H9 (cell line): ENCODE data around the gene SLC24A3. TPM values are rescaled to one million over a fixed set of nuclear protein-coding genes. Genes with fewer than 3 reads are reported as not detected.

ENCODE experiments used
- DNase-seq: peaks from one replicate; pipeline ENCODE4 v3.0.0-alpha.2; 2017
- H2AFZ ChIP-seq: one replicate; pipeline ENCODE4 v1.6.1; 2013; ENCODE audit warnings: mild to moderate bottlenecking, low read length, control low read depth, moderate library complexity
- H2AK5ac ChIP-seq: 2 replicates; pipeline ENCODE4 v1.6.1; 2013; ENCODE audit warnings: low read length, control low read depth, mixed read lengths; ENCODE audit not compliant: insufficient read length
- H2BK120ac ChIP-seq: one replicate; pipeline ENCODE4 v1.6.1; 2013; ENCODE audit warnings: low read depth, mild to moderate bottlenecking, low read length, control low read depth, inconsistent platforms; ENCODE audit not compliant: poor library complexity, severe bottlenecking
- H2BK12ac ChIP-seq: 2 replicates; pipeline ENCODE4 v1.6.1; 2013; ENCODE audit warnings: low read length, control low read depth, mixed read lengths, low read depth; ENCODE audit not compliant: insufficient read length
- H2BK15ac ChIP-seq: 2 replicates; pipeline ENCODE4 v1.6.1; 2013; ENCODE audit warnings: low read depth, low read length, control low read depth
- H2BK20ac ChIP-seq: one replicate; pipeline ENCODE4 v1.6.1; 2013; ENCODE audit warnings: low read depth, mild to moderate bottlenecking, low read length, control low read depth, inconsistent platforms; ENCODE audit not compliant: poor library complexity, severe bottlenecking
- H2BK5ac ChIP-seq: 2 replicates; pipeline ENCODE4 v1.6.1; 2013; ENCODE audit warnings: low read length, control low read depth, mixed read lengths; ENCODE audit not compliant: insufficient read length
- H3K14ac ChIP-seq: 2 replicates; pipeline ENCODE4 v1.6.1; 2013; ENCODE audit warnings: low read length, control low read depth; ENCODE audit not compliant: insufficient read depth
- H3K18ac ChIP-seq: 2 replicates; pipeline ENCODE4 v1.6.1; 2013; ENCODE audit warnings: low read depth, mild to moderate bottlenecking, mixed read lengths, low read length, control low read depth; ENCODE audit not compliant: insufficient read length
- H3K23ac ChIP-seq: 2 replicates; pipeline ENCODE4 v1.6.1; 2013; ENCODE audit warnings: low read length, control low read depth, mixed read lengths, low read depth; ENCODE audit not compliant: insufficient read length
- H3K23me2 ChIP-seq: 2 replicates; pipeline ENCODE4 v1.6.1; 2013; ENCODE audit warnings: low read depth, mild to moderate bottlenecking, mixed read lengths, low read length, control low read depth; ENCODE audit not compliant: insufficient read length, poor library complexity, severe bottlenecking
- H3K27ac ChIP-seq: 2 replicates; pipeline ENCODE4 v1.5.1; 2013; ENCODE audit warnings: low read length, control low read depth, mixed read lengths, low read depth; ENCODE audit not compliant: insufficient read length
- H3K27me3 ChIP-seq: 2 replicates; pipeline ENCODE4 v1.6.1; 2013; ENCODE audit warnings: low read length, control low read depth, inconsistent platforms; ENCODE audit not compliant: insufficient read depth
- H3K4ac ChIP-seq: 2 replicates; pipeline ENCODE4 v1.6.1; 2013; ENCODE audit warnings: low read depth, mild to moderate bottlenecking, control low read depth, inconsistent platforms, low read length, moderate library complexity
- H3K4me1 ChIP-seq: 2 replicates; pipeline ENCODE4 v1.6.1; 2013; ENCODE audit warnings: low read length, control low read depth, inconsistent platforms; ENCODE audit not compliant: insufficient read depth
- H3K4me2 ChIP-seq: 2 replicates; pipeline ENCODE4 v1.6.1; 2013; ENCODE audit warnings: low read length, control low read depth, mixed read lengths; ENCODE audit not compliant: insufficient read length, insufficient read depth
- H3K56ac ChIP-seq: 2 replicates; pipeline ENCODE4 v1.6.1; 2013; ENCODE audit warnings: low read depth, mild to moderate bottlenecking, mixed read lengths, low read length, control low read depth; ENCODE audit not compliant: insufficient read length
- H3K79me1 ChIP-seq: 2 replicates; pipeline ENCODE4 v1.6.1; 2013; ENCODE audit warnings: low read depth, mild to moderate bottlenecking, moderate library complexity, low read length, control low read depth, inconsistent platforms; ENCODE audit not compliant: insufficient read depth, poor library complexity, severe bottlenecking
- H3K79me2 ChIP-seq: 2 replicates; pipeline ENCODE4 v1.6.1; 2013; ENCODE audit warnings: low read length, control low read depth, inconsistent platforms; ENCODE audit not compliant: insufficient read depth
- H3K9ac ChIP-seq: 2 replicates; pipeline ENCODE4 v1.6.1; 2013; ENCODE audit warnings: low read length, control low read depth, mixed read lengths; ENCODE audit not compliant: insufficient read length; ENCODE audit errors: extremely low read depth
- H3K9me3 ChIP-seq: one replicate; pipeline ENCODE4 v1.6.1; 2013; ENCODE audit warnings: low read depth, low read length, inconsistent platforms; ENCODE audit not compliant: control insufficient read depth
- H3T11ph ChIP-seq: one replicate; pipeline ENCODE4 v1.6.1; 2013; ENCODE audit warnings: mild to moderate bottlenecking, low read length, control low read depth, inconsistent platforms
- H4K20me1 ChIP-seq: one replicate; pipeline ENCODE4 v1.6.1; 2013; ENCODE audit not compliant: control insufficient read depth, insufficient read length, insufficient read depth
- H4K5ac ChIP-seq: 2 replicates; pipeline ENCODE4 v1.6.1; 2013; ENCODE audit warnings: low read depth, mild to moderate bottlenecking, mixed read lengths, low read length, control low read depth; ENCODE audit not compliant: insufficient read length
- H4K8ac ChIP-seq: replicated peaks from 2 replicates; pipeline ENCODE4 v1.6.1; 2013; ENCODE audit warnings: low read length, control low read depth, mixed read lengths, low read depth; ENCODE audit not compliant: insufficient read length
- H4K91ac ChIP-seq: 2 replicates; pipeline ENCODE4 v1.6.1; 2013; ENCODE audit warnings: low read depth, mild to moderate bottlenecking, moderate library complexity, mixed read lengths, low read length, control low read depth; ENCODE audit not compliant: insufficient read length
- H3K27ac Mint-ChIP-seq, 3 experiments: 2 replicates in 2 of 3; 3 replicates in 1 of 3; pipeline ENCODE4 v1.8.0; 2020 to 2021; ENCODE audit warnings: mixed read lengths in 3 of 3, mild to moderate bottlenecking in 1 of 3, moderate library complexity in 1 of 3
- H3K27me3 Mint-ChIP-seq: 2 replicates; pipeline ENCODE4 v1.8.0; 2021; ENCODE audit warnings: low read depth, mild to moderate bottlenecking, moderate library complexity, mixed read lengths
- H3K36me3 Mint-ChIP-seq, 3 experiments: 2 replicates in 2 of 3; 3 replicates in 1 of 3; pipeline ENCODE4 v1.8.0; 2020 to 2021; ENCODE audit warnings: low read depth in 3 of 3, mixed read lengths in 3 of 3; ENCODE audit not compliant: insufficient read depth in 1 of 3
- H3K4me1 Mint-ChIP-seq, 2 experiments: 2 replicates each; pipeline ENCODE4 v1.8.0; 2020; ENCODE audit warnings: mixed read lengths in 2 of 2
- H3K4me3 Mint-ChIP-seq, 2 experiments: 2 replicates in 1 of 2; 3 replicates in 1 of 2; pipeline ENCODE4 v1.8.0; 2020 to 2021; ENCODE audit warnings: mild to moderate bottlenecking in 2 of 2, mixed read lengths in 2 of 2, moderate library complexity in 1 of 2
- H3K9me3 Mint-ChIP-seq, 2 experiments: 2 replicates in 1 of 2; 3 replicates in 1 of 2; pipeline ENCODE4 v1.8.0; 2020; ENCODE audit warnings: mild to moderate bottlenecking in 2 of 2, mixed read lengths in 2 of 2, moderate library complexity in 1 of 2
- WGBS: extraction: QIAGEN DNeasy Blood & Tissue Kit; methylation state at CpG from one replicate; pipeline ENCODE4 v1.1.7; 2013; ENCODE audit warnings: missing lambda C conversion rate, low lambda C conversion rate, mixed read lengths; ENCODE audit not compliant: insufficient read length; ENCODE audit errors: extremely low coverage; 5-methylcytosine and 5-hydroxymethylcytosine counted together
- total RNA-seq: library from RNA; stranded (reverse); gene quantifications from 2 replicates; pipeline ENCODE4 v1.2.1, GENCODE V29; 2021
- TF ChIP-seq, protein P1 (sequence below): fragments of 200-600 bp; sonication (generic); conservative IDR thresholded peaks from 3 replicates; pipeline ENCODE4 v1.8.0; 2021; ENCODE audit warnings: antibody characterized with exemption, mild to moderate bottlenecking

SLC24A3 gene
- total RNA-seq, 1 experiment from 2014 or later: 0.83 TPM

DNA sequence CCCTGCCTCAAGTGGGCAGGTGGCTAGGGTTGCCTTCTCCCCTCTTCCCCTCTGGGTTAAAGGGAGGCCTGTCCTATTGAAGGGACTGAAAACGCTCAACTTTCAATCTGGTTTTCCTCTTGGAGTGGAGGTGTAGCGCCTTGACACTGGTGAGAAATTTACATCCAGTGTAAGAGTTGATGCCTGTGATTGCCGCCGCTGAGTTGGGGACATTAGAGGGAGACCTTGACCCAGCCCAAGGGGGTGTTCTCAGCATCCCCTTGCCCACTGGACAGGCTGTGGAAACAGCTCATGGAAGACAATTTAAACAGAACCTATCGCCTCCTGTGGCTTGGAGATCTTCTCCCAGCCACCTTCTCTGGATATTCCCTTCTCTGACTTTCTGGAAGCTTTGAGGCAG lies 61.6 kb downstream of the SLC24A3 start:
- H3K9ac ChIP-seq: no peak overlapping the region
- no peaks in the 10 kb centered on the region for H4K20me1 ChIP-seq
- H4K8ac ChIP-seq: no peak overlapping the region
- H3K4me1 Mint-ChIP-seq: peaks cover 7 to 11% of the 10 kb centered on the region in 2 experiments; a peak in 2 of 4 replicates
- no peaks in the 10 kb centered on the region for H3K4me1 ChIP-seq
- H2AK5ac ChIP-seq: no peak overlapping the region
- H3K4ac ChIP-seq: no peak overlapping the region
- no peak overlapping the region for H2AFZ ChIP-seq
- no peaks in the 10 kb centered on the region for H3K79me2 ChIP-seq
- DNase-seq: no peak
- H3K36me3 Mint-ChIP-seq: no peaks in the 10 kb centered on the region
- TF ChIP-seq, protein P1, sequence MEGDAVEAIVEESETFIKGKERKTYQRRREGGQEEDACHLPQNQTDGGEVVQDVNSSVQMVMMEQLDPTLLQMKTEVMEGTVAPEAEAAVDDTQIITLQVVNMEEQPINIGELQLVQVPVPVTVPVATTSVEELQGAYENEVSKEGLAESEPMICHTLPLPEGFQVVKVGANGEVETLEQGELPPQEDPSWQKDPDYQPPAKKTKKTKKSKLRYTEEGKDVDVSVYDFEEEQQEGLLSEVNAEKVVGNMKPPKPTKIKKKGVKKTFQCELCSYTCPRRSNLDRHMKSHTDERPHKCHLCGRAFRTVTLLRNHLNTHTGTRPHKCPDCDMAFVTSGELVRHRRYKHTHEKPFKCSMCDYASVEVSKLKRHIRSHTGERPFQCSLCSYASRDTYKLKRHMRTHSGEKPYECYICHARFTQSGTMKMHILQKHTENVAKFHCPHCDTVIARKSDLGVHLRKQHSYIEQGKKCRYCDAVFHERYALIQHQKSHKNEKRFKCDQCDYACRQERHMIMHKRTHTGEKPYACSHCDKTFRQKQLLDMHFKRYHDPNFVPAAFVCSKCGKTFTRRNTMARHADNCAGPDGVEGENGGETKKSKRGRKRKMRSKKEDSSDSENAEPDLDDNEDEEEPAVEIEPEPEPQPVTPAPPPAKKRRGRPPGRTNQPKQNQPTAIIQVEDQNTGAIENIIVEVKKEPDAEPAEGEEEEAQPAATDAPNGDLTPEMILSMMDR: no peak
- no peaks in the 10 kb centered on the region for H3K9me3 ChIP-seq
- no CpG with 5 or more reads among the region's 5 CpGs for WGBS
- no peak overlapping the region for H3K27ac ChIP-seq
- no peak overlapping the region for H3K18ac ChIP-seq
- no peak overlapping the region for H3K23ac ChIP-seq
- H3K14ac ChIP-seq: no peak overlapping the region
- no peak overlapping the region for H2BK12ac ChIP-seq
- H3K9me3 Mint-ChIP-seq: no peaks in the 10 kb centered on the region; a peak in 1 of 5 replicates
- no peak overlapping the region for H3K56ac ChIP-seq
- H3K27me3 ChIP-seq: no peaks in the 10 kb centered on the region
- H2BK5ac ChIP-seq: no peak overlapping the region
- no peak overlapping the region for H2BK120ac ChIP-seq
- H3K4me3 Mint-ChIP-seq: no peak overlapping the region
- H2BK20ac ChIP-seq: no peak overlapping the region
- no peak overlapping the region for H4K91ac ChIP-seq
- H3K23me2 ChIP-seq: no peaks in the 10 kb centered on the region
- no peak overlapping the region for H2BK15ac ChIP-seq
- no peak overlapping the region for H3K4me2 ChIP-seq
- no peaks in the 10 kb centered on the region; the same call in 1 of the 2 replicates for H3K27me3 Mint-ChIP-seq
- no peak overlapping the region for H3K27ac Mint-ChIP-seq
- no peak overlapping the region for H3T11ph ChIP-seq
- H4K5ac ChIP-seq: no peak overlapping the region
- no peaks in the 10 kb centered on the region for H3K79me1 ChIP-seq
